ENCODE measurements around the gene BFSP2.

The BFSP2 gene

DNA sequence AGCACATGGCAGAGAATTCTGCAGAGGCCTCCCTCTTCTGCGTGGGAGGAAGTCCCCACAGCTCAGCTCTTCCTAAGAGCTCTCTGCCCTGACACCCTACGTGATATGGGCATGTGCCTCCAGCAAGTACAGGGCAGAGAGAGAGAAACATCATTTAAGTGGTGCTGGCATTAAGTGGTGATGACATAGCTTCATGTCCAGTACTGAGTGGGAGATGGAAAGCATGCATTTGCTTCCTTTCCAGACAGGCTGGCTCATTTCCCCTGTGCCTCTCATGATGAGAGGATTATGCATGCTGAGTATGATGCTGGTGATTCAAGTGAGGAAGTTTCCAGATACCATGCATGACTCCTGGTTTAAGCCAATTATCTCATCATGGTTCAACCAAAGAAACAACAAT, 26.9 kb downstream of the BFSP2 start:
- TF ChIP-seq, protein P1, sequence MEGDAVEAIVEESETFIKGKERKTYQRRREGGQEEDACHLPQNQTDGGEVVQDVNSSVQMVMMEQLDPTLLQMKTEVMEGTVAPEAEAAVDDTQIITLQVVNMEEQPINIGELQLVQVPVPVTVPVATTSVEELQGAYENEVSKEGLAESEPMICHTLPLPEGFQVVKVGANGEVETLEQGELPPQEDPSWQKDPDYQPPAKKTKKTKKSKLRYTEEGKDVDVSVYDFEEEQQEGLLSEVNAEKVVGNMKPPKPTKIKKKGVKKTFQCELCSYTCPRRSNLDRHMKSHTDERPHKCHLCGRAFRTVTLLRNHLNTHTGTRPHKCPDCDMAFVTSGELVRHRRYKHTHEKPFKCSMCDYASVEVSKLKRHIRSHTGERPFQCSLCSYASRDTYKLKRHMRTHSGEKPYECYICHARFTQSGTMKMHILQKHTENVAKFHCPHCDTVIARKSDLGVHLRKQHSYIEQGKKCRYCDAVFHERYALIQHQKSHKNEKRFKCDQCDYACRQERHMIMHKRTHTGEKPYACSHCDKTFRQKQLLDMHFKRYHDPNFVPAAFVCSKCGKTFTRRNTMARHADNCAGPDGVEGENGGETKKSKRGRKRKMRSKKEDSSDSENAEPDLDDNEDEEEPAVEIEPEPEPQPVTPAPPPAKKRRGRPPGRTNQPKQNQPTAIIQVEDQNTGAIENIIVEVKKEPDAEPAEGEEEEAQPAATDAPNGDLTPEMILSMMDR (IDR thresholded peaks at IDR 0.05; ENCODE audit: low read depth, low read length): no peak
- Histone ChIP-seq H3K4me1 (peaks cover 4% of the 10 kb centered on the region; the same call in 1 of the 2 replicates), H3K36me3 (no peaks in the 10 kb centered on the region), H3K9me3 (no peaks in the 10 kb centered on the region; the same call in 1 of the 2 replicates), H3K27me3 (no peaks in the 10 kb centered on the region; the same call in 1 of the 2 replicates), H3K4me3 (ENCODE audit: low read depth, low read length) (no peak overlapping the region)
- no peak for DNase-seq

DNA sequence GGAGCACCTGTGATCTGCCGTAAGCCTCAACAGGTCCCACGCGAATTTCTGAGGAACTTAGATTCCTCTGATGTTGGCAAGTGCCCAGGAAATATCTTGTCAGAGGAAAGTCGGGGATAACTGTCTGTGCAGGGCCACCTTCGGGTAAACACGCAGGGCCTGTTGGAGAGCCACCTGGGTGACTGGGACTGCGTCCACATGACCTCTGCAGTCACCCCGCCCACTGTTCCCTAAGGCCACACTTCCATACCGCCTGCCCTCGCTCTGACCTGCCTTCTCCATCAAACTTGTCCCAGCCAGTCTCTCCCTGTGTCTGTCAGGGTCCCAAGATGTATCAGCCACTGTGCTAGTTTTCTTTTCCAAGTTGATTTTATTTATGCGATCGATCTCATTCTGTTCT, 28.7 kb downstream of the BFSP2 start:
- Histone ChIP-seq H3K4me3 (ENCODE audit: low read depth, low read length) (no peak overlapping the region), H3K9me3 (no peaks in the 10 kb centered on the region; the same call in 1 of the 2 replicates), H3K4me1 (no peaks in the 10 kb centered on the region), H3K27me3 (no peaks in the 10 kb centered on the region), H3K36me3 (no peaks in the 10 kb centered on the region)
- no peak for DNase-seq
- TF ChIP-seq, protein P1 (IDR thresholded peaks at IDR 0.05; ENCODE audit: low read depth, low read length): no peak

DNA sequence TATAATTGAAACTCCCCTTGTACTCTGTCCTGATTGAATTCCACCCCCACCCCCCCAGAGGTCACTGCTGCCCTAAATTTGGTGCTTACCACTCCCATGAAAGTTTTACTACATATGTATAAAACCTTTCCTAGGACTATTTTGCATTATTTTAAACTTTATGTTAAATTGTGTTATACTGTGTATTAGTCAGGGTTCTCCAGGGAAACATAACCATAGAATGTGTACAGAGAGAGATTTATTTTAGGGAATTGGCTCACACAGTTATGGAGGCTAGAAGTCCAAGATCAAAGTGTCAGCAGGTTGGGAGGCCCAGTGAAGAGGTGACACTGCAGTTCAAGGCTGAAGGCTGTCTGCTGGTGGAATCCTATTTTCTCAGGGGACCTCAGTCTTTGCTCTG, 29.2 kb downstream of the BFSP2 start:
- DNase-seq: no peak
- H3K36me3 ChIP-seq: no peaks in the 10 kb centered on the region
- no peaks in the 10 kb centered on the region for H3K4me1 ChIP-seq
- TF ChIP-seq, protein P1 (IDR thresholded peaks at IDR 0.05; ENCODE audit: low read depth, low read length): no peak
- H3K9me3 ChIP-seq: no peaks in the 10 kb centered on the region; the same call in 1 of the 2 replicates
- no peak overlapping the region for H3K4me3 ChIP-seq (ENCODE audit: low read depth, low read length)
- H3K27me3 ChIP-seq: no peaks in the 10 kb centered on the region

DNA sequence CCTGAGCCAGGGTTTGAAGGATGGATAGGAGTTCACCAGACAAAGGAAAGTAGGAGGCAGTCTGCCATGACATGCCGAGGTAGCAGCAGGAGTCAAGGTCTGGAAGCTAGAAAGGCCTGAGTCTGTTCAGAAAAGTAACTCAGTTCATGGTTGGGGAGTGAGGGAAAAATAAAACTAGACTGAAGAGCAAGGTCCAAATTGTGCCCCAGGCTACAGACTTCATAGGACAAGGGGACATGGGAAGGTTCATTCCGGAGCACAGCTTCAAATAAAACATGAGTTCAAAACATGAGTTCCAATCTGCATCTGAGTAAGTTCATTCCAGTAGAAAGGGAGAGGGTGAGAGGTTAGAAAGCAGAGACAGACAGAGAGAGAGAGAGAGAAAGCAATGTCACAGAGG, 39.7 kb downstream of the BFSP2 start:
- Histone ChIP-seq H3K27me3 (no peaks in the 10 kb centered on the region), H3K36me3 (no peaks in the 10 kb centered on the region), H3K4me3 (ENCODE audit: low read depth, low read length) (no peak overlapping the region), H3K4me1 (peaks cover 6% of the 10 kb centered on the region; the same call in 1 of the 2 replicates), H3K9me3 (peaks cover 3% of the 10 kb centered on the region)
- TF ChIP-seq, protein P1 (IDR thresholded peaks at IDR 0.05; ENCODE audit: low read depth, low read length): no peak
- DNase-seq: no peak

DNA sequence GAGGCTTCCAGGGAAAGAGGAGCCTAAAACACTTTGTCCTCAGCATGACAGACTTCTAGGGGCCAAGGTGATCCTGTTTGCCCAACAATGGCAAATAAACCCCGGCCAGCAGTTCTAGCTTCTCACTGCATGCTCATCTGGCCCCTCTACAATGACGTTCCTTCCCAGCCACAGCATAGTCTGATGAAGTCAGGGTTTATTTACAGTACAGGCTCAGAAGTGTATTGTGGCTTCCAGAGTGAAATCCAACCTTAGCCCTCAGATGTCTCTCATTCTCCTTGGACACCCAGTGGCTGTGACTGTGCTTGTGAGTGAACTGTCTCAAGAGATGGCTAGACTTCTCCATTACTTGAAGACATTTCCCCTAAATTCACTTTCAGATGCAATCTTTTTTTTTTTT, 40.8 kb downstream of the BFSP2 start:
- DNase-seq: no peak
- no peaks in the 10 kb centered on the region for H3K36me3 ChIP-seq
- H3K4me3 ChIP-seq (ENCODE audit: low read depth, low read length): no peak overlapping the region
- H3K9me3 ChIP-seq: peaks cover 3% of the 10 kb centered on the region
- TF ChIP-seq, protein P1 (IDR thresholded peaks at IDR 0.05; ENCODE audit: low read depth, low read length): no peak
- no peaks in the 10 kb centered on the region for H3K27me3 ChIP-seq
- H3K4me1 ChIP-seq: peaks cover 6% of the 10 kb centered on the region; the same call in 1 of the 2 replicates

DNA sequence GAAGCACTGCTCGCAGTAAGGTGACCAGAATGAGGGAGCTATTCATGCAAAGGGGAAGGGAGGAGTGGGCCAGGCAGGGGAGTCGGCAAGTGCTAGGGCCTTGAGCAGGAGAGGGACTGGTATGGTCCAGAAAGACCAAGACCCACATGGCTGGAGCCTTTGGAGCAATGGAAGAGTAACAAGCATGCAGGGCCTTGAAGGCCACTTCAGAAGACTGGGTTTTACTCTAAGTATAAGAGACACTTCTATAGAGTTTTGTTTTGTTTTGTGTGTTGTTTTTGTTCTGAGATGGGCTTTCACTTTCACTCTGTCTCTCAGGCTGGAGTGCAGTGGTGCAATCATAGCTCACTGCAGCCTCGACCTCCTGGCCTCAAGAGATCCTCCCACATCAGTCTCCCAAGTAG, 42.0 kb downstream of the BFSP2 start:
- peaks cover 6% of the 10 kb centered on the region; the same call in 1 of the 2 replicates for H3K4me1 ChIP-seq
- H3K4me3 ChIP-seq (ENCODE audit: low read depth, low read length): no peak overlapping the region
- DNase-seq: no peak
- H3K36me3 ChIP-seq: no peaks in the 10 kb centered on the region
- H3K9me3 ChIP-seq: peaks cover 3% of the 10 kb centered on the region
- H3K27me3 ChIP-seq: no peaks in the 10 kb centered on the region
- TF ChIP-seq, protein P1 (IDR thresholded peaks at IDR 0.05; ENCODE audit: low read depth, low read length): no peak
